WTC11 (cell line): Measurements from ENCODE around the gene TNIK. TPM values are rescaled to one million over a fixed set of nuclear protein-coding genes. Genes with fewer than 3 reads are reported as not detected.

Experiments
- ATAC-seq: fragments of 200-7000 bp; cut with Tn5 transposase; 2 replicates; pipeline ENCODE4 v1.10.0; 2021; ENCODE audit warnings: mild to moderate bottlenecking, moderate library complexity
- CTCF ChIA-PET: fragments of 300-600 bp; sonication (Branson Sonifier 250); formaldehyde crosslinking; loops from one replicate; lab custom pipeline; 2021; ENCODE audit warnings: antibody characterized with exemption; lab: Charles Lee
- POLR2A ChIA-PET: fragments of 350-600 bp; sonication (Branson Sonifier 250); formaldehyde crosslinking; loops from one replicate; lab custom pipeline; 2021; ENCODE audit warnings: antibody characterized with exemption; lab: Charles Lee
- DNase-seq: peaks from one replicate; pipeline ENCODE4 v3.0.0; 2021; ENCODE audit warnings: low spot score
- H3K27ac Mint-ChIP-seq: 2 replicates; pipeline ENCODE4 v1.8.0; 2021; ENCODE audit warnings: mixed read lengths
- H3K27me3 Mint-ChIP-seq: 2 replicates; pipeline ENCODE4 v1.8.0; 2021; ENCODE audit warnings: low read depth, mild to moderate bottlenecking, moderate library complexity, mixed read lengths
- H3K36me3 Mint-ChIP-seq: 2 replicates; pipeline ENCODE4 v1.8.0; 2021; ENCODE audit warnings: mixed read lengths
- H3K4me1 Mint-ChIP-seq: 2 replicates; pipeline ENCODE4 v1.8.0; 2022; ENCODE audit warnings: mixed read lengths
- H3K4me3 Mint-ChIP-seq: 2 replicates; pipeline ENCODE4 v1.8.0; 2021; ENCODE audit warnings: mild to moderate bottlenecking, moderate library complexity, mixed read lengths
- H3K9me3 Mint-ChIP-seq: 2 replicates; pipeline ENCODE4 v1.8.0; 2021; ENCODE audit warnings: mixed read lengths
- ETV6 ChIP-seq: sonication (generic); formaldehyde crosslinking; IDR thresholded peaks from 2 replicates; pipeline ENCODE4 v1.8.1; 2022; ENCODE audit warnings: mild to moderate bottlenecking, missing genetic modification reagents
- OVOL2 ChIP-seq: fragments of 250-450 bp; sonication (Bioruptor Pico); IDR thresholded peaks from 2 replicates; pipeline ENCODE4 v1.9.0; 2021; ENCODE audit warnings: mild to moderate bottlenecking, borderline replicate concordance
- ZNF138 ChIP-seq: sonication (generic); formaldehyde crosslinking; conservative IDR thresholded peaks from 2 replicates; pipeline ENCODE4 v1.8.1; 2022; ENCODE audit warnings: mild to moderate bottlenecking, moderate library complexity, missing genetic modification reagents
- ZNF219 ChIP-seq: sonication (generic); formaldehyde crosslinking; IDR thresholded peaks from 2 replicates; pipeline ENCODE4 v1.8.0; 2023; ENCODE audit warnings: missing genetic modification reagents, mild to moderate bottlenecking, borderline replicate concordance
- ZNF423 ChIP-seq: fragments of 250-450 bp; sonication (Bioruptor Pico); IDR thresholded peaks from 2 replicates; pipeline ENCODE4 v2.1.2; 2022; ENCODE audit warnings: mild to moderate bottlenecking, moderate library complexity
- total RNA-seq: library from RNA; stranded (reverse); gene quantifications from 3 replicates; pipeline ENCODE4 v1.2.3, GENCODE V29; 2021
- TF ChIP-seq, protein P1 (sequence below): sonication (generic); formaldehyde crosslinking; IDR thresholded peaks from 2 replicates; pipeline ENCODE4 v1.8.1; 2023; ENCODE audit warnings: mild to moderate bottlenecking, missing genetic modification reagents, moderate library complexity
- TF ChIP-seq, protein P2 (sequence below): sonication (generic); formaldehyde crosslinking; IDR thresholded peaks from 2 replicates; pipeline ENCODE4 v1.8.0; 2022; ENCODE audit warnings: mild to moderate bottlenecking, missing genetic modification reagents
- TF ChIP-seq, protein P3 (sequence below): fragments of 250-450 bp; sonication (Bioruptor Pico); IDR thresholded peaks from 2 replicates; pipeline ENCODE4 v1.9.0; 2021; ENCODE audit warnings: mild to moderate bottlenecking, borderline replicate concordance
- TF ChIP-seq, protein P4 (sequence below): fragments of 250-450 bp; sonication (Bioruptor Pico); IDR thresholded peaks from 2 replicates; pipeline ENCODE4 v1.9.0; 2021; ENCODE audit warnings: moderate library complexity, mild to moderate bottlenecking, inconsistent platforms, borderline replicate concordance
- TF ChIP-seq, protein P5 (sequence below): sonication (generic); formaldehyde crosslinking; IDR thresholded peaks from 2 replicates; pipeline ENCODE4 v1.8.0; 2022; ENCODE audit warnings: mild to moderate bottlenecking, missing genetic modification reagents

Gene TNIK
- total RNA-seq, 1 experiment from 2014 or later = 50.3 TPM

DNA sequence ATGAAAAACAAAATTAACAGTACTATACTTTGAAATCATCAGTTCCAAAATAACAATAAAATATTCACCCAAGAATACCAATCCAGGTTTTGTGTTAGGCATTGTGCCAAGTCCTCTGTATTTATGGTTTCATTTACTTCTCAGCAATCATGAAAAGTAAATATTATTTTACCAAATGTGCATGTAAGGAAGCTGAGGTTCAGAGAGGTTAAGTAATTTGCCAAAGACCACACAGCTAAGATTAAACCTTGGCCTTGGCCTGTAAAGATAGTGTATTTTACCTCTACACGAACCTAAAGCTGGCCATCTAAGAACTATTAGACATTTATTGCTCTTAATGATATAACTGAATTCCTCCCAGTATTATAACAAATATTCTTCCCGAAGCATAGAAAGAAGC, 309.3 kb downstream of the TNIK start:
- Mint-ChIP-seq H3K36me3 (peaks cover 23% of the 10 kb centered on the region), H3K27ac (no peak overlapping the region), H3K9me3 (no peaks in the 10 kb centered on the region), H3K4me3 (no peak overlapping the region), H3K4me1 (no peaks in the 10 kb centered on the region), H3K27me3 (no peaks in the 10 kb centered on the region; the same call in 1 of the 2 replicates)
- no peak for DNase-seq
- TF ChIP-seq, protein P1, sequence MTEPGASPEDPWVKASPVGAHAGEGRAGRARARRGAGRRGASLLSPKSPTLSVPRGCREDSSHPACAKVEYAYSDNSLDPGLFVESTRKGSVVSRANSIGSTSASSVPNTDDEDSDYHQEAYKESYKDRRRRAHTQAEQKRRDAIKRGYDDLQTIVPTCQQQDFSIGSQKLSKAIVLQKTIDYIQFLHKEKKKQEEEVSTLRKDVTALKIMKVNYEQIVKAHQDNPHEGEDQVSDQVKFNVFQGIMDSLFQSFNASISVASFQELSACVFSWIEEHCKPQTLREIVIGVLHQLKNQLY (CRISPR knock-in tag) = no peak
- TF ChIP-seq OVOL2 (no peak), ZNF423 (CRISPR knock-in tag) (no peak), ETV6 (CRISPR knock-in tag) (no peak)
- TF ChIP-seq, protein P2, sequence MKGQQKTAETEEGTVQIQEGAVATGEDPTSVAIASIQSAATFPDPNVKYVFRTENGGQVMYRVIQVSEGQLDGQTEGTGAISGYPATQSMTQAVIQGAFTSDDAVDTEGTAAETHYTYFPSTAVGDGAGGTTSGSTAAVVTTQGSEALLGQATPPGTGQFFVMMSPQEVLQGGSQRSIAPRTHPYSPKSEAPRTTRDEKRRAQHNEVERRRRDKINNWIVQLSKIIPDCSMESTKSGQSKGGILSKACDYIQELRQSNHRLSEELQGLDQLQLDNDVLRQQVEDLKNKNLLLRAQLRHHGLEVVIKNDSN (CRISPR knock-in tag) = no peak
- TF ChIP-seq, protein P3, sequence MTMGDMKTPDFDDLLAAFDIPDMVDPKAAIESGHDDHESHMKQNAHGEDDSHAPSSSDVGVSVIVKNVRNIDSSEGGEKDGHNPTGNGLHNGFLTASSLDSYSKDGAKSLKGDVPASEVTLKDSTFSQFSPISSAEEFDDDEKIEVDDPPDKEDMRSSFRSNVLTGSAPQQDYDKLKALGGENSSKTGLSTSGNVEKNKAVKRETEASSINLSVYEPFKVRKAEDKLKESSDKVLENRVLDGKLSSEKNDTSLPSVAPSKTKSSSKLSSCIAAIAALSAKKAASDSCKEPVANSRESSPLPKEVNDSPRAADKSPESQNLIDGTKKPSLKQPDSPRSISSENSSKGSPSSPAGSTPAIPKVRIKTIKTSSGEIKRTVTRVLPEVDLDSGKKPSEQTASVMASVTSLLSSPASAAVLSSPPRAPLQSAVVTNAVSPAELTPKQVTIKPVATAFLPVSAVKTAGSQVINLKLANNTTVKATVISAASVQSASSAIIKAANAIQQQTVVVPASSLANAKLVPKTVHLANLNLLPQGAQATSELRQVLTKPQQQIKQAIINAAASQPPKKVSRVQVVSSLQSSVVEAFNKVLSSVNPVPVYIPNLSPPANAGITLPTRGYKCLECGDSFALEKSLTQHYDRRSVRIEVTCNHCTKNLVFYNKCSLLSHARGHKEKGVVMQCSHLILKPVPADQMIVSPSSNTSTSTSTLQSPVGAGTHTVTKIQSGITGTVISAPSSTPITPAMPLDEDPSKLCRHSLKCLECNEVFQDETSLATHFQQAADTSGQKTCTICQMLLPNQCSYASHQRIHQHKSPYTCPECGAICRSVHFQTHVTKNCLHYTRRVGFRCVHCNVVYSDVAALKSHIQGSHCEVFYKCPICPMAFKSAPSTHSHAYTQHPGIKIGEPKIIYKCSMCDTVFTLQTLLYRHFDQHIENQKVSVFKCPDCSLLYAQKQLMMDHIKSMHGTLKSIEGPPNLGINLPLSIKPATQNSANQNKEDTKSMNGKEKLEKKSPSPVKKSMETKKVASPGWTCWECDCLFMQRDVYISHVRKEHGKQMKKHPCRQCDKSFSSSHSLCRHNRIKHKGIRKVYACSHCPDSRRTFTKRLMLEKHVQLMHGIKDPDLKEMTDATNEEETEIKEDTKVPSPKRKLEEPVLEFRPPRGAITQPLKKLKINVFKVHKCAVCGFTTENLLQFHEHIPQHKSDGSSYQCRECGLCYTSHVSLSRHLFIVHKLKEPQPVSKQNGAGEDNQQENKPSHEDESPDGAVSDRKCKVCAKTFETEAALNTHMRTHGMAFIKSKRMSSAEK (CRISPR knock-in tag) = no peak
- TF ChIP-seq, protein P4, sequence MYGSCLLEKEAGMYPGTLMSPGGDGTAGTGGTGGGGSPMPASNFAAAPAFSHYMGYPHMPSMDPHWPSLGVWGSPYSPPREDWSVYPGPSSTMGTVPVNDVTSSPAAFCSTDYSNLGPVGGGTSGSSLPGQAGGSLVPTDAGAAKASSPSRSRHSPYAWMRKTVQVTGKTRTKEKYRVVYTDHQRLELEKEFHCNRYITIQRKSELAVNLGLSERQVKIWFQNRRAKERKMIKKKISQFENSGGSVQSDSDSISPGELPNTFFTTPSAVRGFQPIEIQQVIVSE = no peak
- POLR2A ChIA-PET = no interaction called here
- ATAC-seq = no peak
- CTCF ChIA-PET = interaction anchor here (1.5 kb wide), 1 partner anchor 416 kb away, joined by 3 read pairs; no protein-coding TSS in a partner anchor

DNA sequence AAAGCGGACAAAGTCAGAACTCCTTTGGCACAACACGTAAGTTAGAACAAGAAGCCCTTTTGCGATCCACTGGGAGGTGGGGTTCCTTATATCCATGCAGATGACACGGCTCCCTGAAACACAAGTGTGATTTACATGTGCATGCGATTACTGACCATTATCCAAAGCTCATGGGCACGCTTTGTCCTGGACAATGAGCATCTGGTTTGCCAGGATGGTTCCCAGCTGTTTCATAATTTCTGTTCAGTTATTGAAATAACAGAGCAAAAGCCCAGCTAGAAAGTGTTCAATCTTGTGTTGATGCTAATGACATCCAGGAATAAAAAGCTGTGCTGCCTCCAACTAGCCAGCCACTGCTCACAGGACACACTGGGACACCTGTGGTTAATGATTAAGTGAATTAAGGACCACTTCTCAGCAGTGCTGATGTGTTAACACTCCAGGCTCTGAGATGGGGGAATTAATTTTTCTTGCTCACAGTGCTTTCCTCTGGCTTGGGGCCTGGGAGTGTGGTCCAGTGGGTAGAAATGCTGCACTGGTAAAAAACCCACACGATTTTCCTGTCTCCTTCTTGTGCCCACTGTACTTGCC, 310.6 kb downstream of the TNIK start:
- Mint-ChIP-seq H3K4me1 (no peaks in the 10 kb centered on the region), H3K9me3 (no peaks in the 10 kb centered on the region), H3K4me3 (no peak overlapping the region), H3K27me3 (no peaks in the 10 kb centered on the region; the same call in 1 of the 2 replicates), H3K27ac (no peak overlapping the region), H3K36me3 (peaks cover 18% of the 10 kb centered on the region)
- no peak for ATAC-seq
- no peak for DNase-seq
- no peak for TF ChIP-seq ZNF219 (CRISPR knock-in tag)
- TF ChIP-seq ETV6 (CRISPR knock-in tag) = no peak
- TF ChIP-seq, protein P3 (CRISPR knock-in tag) = no peak
- TF ChIP-seq, protein P5, sequence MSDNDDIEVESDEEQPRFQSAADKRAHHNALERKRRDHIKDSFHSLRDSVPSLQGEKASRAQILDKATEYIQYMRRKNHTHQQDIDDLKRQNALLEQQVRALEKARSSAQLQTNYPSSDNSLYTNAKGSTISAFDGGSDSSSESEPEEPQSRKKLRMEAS (CRISPR knock-in tag) = no peak
- TF ChIP-seq ZNF138 (CRISPR knock-in tag) = no peak
- no peak for TF ChIP-seq OVOL2
- TF ChIP-seq, protein P2 (CRISPR knock-in tag) = no peak
- ChIA-PET CTCF (interaction anchor here (0.5 kb wide), 1 partner anchor 681 kb away, joined by 3 read pairs; no protein-coding TSS in a partner anchor), POLR2A (no interaction called here)
